Endodermal cell (in vitro differentiated cells): Measurements from ENCODE around the gene SLC24A3. TPM values are rescaled to one million over a fixed set of nuclear protein-coding genes. Genes with fewer than 3 reads are reported as not detected.

Experiments
- DNase-seq: peaks from one replicate; pipeline ENCODE4 v3.0.0-alpha.2; 2017
- H3K27ac ChIP-seq: 2 replicates; pipeline ENCODE4 v1.5.1; 2013; ENCODE audit warnings: mild to moderate bottlenecking, low read depth, low read length, moderate library complexity
- H3K27me3 ChIP-seq: 2 replicates; pipeline ENCODE4 v1.6.1; 2013; ENCODE audit warnings: mild to moderate bottlenecking, low read length, moderate library complexity; ENCODE audit not compliant: insufficient read depth, control insufficient read depth, poor library complexity, severe bottlenecking
- H3K36me3 ChIP-seq: 2 replicates; pipeline ENCODE4 v1.7.0; 2013; ENCODE audit warnings: mild to moderate bottlenecking, low read length, moderate library complexity; ENCODE audit not compliant: control insufficient read depth, insufficient read depth
- H3K4me1 ChIP-seq: one replicate; pipeline ENCODE4 v1.7.0; 2013; ENCODE audit warnings: low read length; ENCODE audit not compliant: control insufficient read depth, insufficient read depth
- H3K4me3 ChIP-seq: 2 replicates; pipeline ENCODE4 v1.5.1; 2013; ENCODE audit warnings: mild to moderate bottlenecking, low read length, moderate library complexity
- H3K9ac ChIP-seq: 2 replicates; pipeline ENCODE4 v1.6.1; 2013; ENCODE audit warnings: mild to moderate bottlenecking, low read length, moderate library complexity; ENCODE audit not compliant: poor library complexity, severe bottlenecking; ENCODE audit errors: extremely low read depth
- H3K9me3 ChIP-seq: 2 replicates; pipeline ENCODE4 v1.6.1; 2013; ENCODE audit warnings: mild to moderate bottlenecking, low read length, moderate library complexity; ENCODE audit not compliant: control insufficient read depth
- H3K27ac Mint-ChIP-seq: 2 replicates; pipeline ENCODE4 v1.8.0; 2020; ENCODE audit warnings: mixed read lengths
- H3K27me3 Mint-ChIP-seq: 2 replicates; pipeline ENCODE4 v1.8.0; 2021; ENCODE audit warnings: mild to moderate bottlenecking, mixed read lengths; ENCODE audit not compliant: insufficient read depth
- H3K36me3 Mint-ChIP-seq: 2 replicates; pipeline ENCODE4 v1.8.0; 2020; ENCODE audit warnings: low read depth, mixed read lengths
- H3K4me1 Mint-ChIP-seq: 2 replicates; pipeline ENCODE4 v1.8.0; 2020; ENCODE audit warnings: mixed read lengths
- H3K4me3 Mint-ChIP-seq: 2 replicates; pipeline ENCODE4 v1.8.0; 2020; ENCODE audit warnings: mild to moderate bottlenecking, moderate library complexity, mixed read lengths
- H3K9me3 Mint-ChIP-seq: 2 replicates; pipeline ENCODE4 v1.8.0; 2020; ENCODE audit warnings: mild to moderate bottlenecking, mixed read lengths
- WGBS, 2 experiments: methylation state at CpG; one replicate each; pipeline versions ENCODE4 v1.1.5 to v1.1.7; 2013; ENCODE audit warnings: missing lambda C conversion rate in 2 of 2, mixed read lengths in 1 of 2; ENCODE audit not compliant: insufficient coverage in 1 of 2, insufficient read length in 1 of 2; 5-methylcytosine and 5-hydroxymethylcytosine counted together
- total RNA-seq, 2 donors: library from RNA; stranded (reverse); fragmentation: NEBNext Ultra II Directional in 1 of 2; extraction: Animal tissue kit (Norgen Biotek cat#: 25700) in 1 of 2; gene quantifications; 2 replicates in 1 of 2; 3 replicates in 1 of 2; pipeline ENCODE4 v1.2.1, GENCODE V29; 2021
- TF ChIP-seq, protein P1 (sequence below): fragments of 200-600 bp; sonication (generic); conservative IDR thresholded peaks from 2 replicates; pipeline ENCODE4 v1.5.0; 2021; ENCODE audit warnings: antibody characterized with exemption, mild to moderate bottlenecking

Gene SLC24A3
- total RNA-seq, 2 donors from 2014 or later: 1.5 to 1.8 TPM

DNA sequence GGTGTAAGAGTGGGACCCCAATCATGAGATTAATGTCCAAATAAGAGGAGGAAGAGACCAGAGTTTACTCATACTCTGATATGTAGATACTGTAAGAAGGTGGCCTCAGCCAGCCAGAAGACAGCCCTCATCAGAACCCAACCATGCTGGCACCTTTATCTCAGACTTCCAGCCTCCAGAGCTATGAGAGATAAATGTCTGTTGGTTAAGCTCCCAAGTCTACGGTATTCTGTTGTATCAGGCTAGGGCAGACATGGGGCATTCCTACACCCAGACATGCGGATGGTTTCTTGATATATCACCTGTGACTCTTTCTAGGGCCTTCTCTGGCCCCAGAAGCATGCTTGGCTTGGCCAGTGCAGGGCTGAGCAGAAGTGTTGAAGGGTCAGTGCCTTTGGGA lies 298.2 kb downstream of the SLC24A3 start:
- H3K4me1 ChIP-seq: no peaks in the 10 kb centered on the region
- no peak overlapping the region for H3K9ac ChIP-seq
- DNase-seq: no peak
- Mint-ChIP-seq H3K4me1 (no peaks in the 10 kb centered on the region), H3K27ac (no peak overlapping the region), H3K27me3 (peaks cover 2% of the 10 kb centered on the region), H3K4me3 (no peak overlapping the region), H3K36me3 (no peaks in the 10 kb centered on the region), H3K9me3 (peaks cover 1% of the 10 kb centered on the region)
- 93 to 94% methylated on average over 2 of the region's 2 CpGs for WGBS, 2 experiments
- no peaks in the 10 kb centered on the region for H3K36me3 ChIP-seq
- no peaks in the 10 kb centered on the region for H3K27me3 ChIP-seq
- H3K9me3 ChIP-seq: no peaks in the 10 kb centered on the region
- TF ChIP-seq, protein P1, sequence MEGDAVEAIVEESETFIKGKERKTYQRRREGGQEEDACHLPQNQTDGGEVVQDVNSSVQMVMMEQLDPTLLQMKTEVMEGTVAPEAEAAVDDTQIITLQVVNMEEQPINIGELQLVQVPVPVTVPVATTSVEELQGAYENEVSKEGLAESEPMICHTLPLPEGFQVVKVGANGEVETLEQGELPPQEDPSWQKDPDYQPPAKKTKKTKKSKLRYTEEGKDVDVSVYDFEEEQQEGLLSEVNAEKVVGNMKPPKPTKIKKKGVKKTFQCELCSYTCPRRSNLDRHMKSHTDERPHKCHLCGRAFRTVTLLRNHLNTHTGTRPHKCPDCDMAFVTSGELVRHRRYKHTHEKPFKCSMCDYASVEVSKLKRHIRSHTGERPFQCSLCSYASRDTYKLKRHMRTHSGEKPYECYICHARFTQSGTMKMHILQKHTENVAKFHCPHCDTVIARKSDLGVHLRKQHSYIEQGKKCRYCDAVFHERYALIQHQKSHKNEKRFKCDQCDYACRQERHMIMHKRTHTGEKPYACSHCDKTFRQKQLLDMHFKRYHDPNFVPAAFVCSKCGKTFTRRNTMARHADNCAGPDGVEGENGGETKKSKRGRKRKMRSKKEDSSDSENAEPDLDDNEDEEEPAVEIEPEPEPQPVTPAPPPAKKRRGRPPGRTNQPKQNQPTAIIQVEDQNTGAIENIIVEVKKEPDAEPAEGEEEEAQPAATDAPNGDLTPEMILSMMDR: no peak
- H3K27ac ChIP-seq: no peak overlapping the region
- H3K4me3 ChIP-seq: no peak overlapping the region

DNA sequence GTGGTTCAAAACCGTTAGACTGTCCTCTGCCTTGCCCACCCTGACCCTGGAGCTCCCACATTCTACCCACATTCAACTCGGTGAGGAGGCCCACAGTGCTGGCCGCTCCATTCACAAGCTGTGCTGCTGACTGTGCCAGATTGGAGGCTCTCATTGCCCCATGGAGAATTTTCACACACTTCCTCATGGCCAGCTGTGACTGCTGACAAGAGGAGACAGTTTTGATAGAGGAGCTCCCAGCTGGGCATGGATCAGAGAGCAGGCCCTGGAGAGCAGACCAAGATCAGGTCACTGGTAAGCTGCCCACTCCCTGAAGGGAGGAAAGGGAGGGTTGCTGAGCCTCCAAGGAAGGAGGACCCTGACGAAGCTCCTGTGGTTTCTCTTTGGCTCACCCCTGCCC lies 299.5 kb downstream of the SLC24A3 start:
- no peaks in the 10 kb centered on the region for H3K4me1 Mint-ChIP-seq
- TF ChIP-seq, protein P1: no peak
- Histone ChIP-seq H3K4me3 (no peak overlapping the region), H3K27me3 (no peaks in the 10 kb centered on the region), H3K36me3 (no peaks in the 10 kb centered on the region), H3K4me1 (no peaks in the 10 kb centered on the region), H3K27ac (peak overlapping the region; percentile 72), H3K9ac (no peak overlapping the region), H3K9me3 (no peaks in the 10 kb centered on the region)
- H3K27ac Mint-ChIP-seq: no peak overlapping the region
- H3K4me3 Mint-ChIP-seq: no peak overlapping the region
- H3K9me3 Mint-ChIP-seq: peaks cover 3% of the 10 kb centered on the region
- peaks cover 2% of the 10 kb centered on the region for H3K27me3 Mint-ChIP-seq
- no peak for DNase-seq
- 83 to 90% methylated on average over 1 to 4 of the region's 4 CpGs for WGBS, 2 experiments
- no peaks in the 10 kb centered on the region for H3K36me3 Mint-ChIP-seq

GRCh38 chr20:19512886-19513677 lies 300.6 kb downstream of the SLC24A3 start:
- TF ChIP-seq, protein P1: no peak
- no peak overlapping the region for H3K4me3 Mint-ChIP-seq

More at GRCh38 chr20:19512886-19513677, 300.6 kb downstream of the SLC24A3 start:
- Mint-ChIP-seq H3K9me3 (peaks cover 3% of the 10 kb centered on the region), H3K4me1 (no peaks in the 10 kb centered on the region), H3K27ac (no peak overlapping the region), H3K27me3 (peaks cover 2% of the 10 kb centered on the region), H3K36me3 (no peaks in the 10 kb centered on the region)
- peak overlapping the region; percentile 72 for H3K27ac ChIP-seq
- no peaks in the 10 kb centered on the region for H3K36me3 ChIP-seq
- no peak overlapping the region for H3K9ac ChIP-seq
- 50 to 91% methylated on average over 1 to 3 of the region's 3 CpGs for WGBS, 2 experiments
- no peak for DNase-seq
- no peaks in the 10 kb centered on the region for H3K4me1 ChIP-seq
- H3K4me3 ChIP-seq: no peak overlapping the region
- H3K27me3 ChIP-seq: no peaks in the 10 kb centered on the region
- H3K9me3 ChIP-seq: no peaks in the 10 kb centered on the region
